Measurements from ENCODE around the gene STIM1.

The STIM1 gene

GRCh38 chr11:3820971-3821370 is 34.5 kb upstream of the STIM1 start:
- no peak overlapping the region for H3K4me2 ChIP-seq (ENCODE audit: low read length)
- H3K27me3 ChIP-seq (ENCODE audit: insufficient read depth, low read length): no peaks in the 10 kb centered on the region
- no peaks in the 10 kb centered on the region for H3K79me2 ChIP-seq (ENCODE audit: insufficient read depth, low read length)
- no peaks in the 10 kb centered on the region for H3F3A ChIP-seq (ENCODE audit: insufficient read depth, low read length)
- no peak overlapping the region for H3K9ac ChIP-seq (ENCODE audit: low read length)
- H3K9me2 ChIP-seq (ENCODE audit: low read depth, low read length): no peaks in the 10 kb centered on the region
- H3K4me3 ChIP-seq (ENCODE audit: low read depth, low read length, poor library complexity, severe bottlenecking): no peak overlapping the region
- H3K27ac ChIP-seq (ENCODE audit: low read depth, low read length, poor library complexity, severe bottlenecking): no peak overlapping the region
- peaks cover 18% of the 10 kb centered on the region; the same call in 1 of the 2 replicates for H3K36me3 ChIP-seq (ENCODE audit: insufficient read depth, low read length)
- no peaks in the 10 kb centered on the region for H4K20me1 ChIP-seq (ENCODE audit: insufficient read depth, low read length)
- H2AFZ ChIP-seq (ENCODE audit: low read length): no peak overlapping the region
- TF ChIP-seq EZH2 (IDR thresholded peaks at IDR 0.05; ENCODE audit: borderline replicate concordance, low read length) (no peak), CTCF (IDR thresholded peaks at IDR 0.05; ENCODE audit: low read length) (no peak)
- H3K4me1 ChIP-seq (ENCODE audit: insufficient read depth, low read length, severe bottlenecking): no peaks in the 10 kb centered on the region
- H3K9me3 ChIP-seq (ENCODE audit: low read length): no peaks in the 10 kb centered on the region

GRCh38 chr11:3822312-3822711 is 33.2 kb upstream of the STIM1 start:
- H3K4me2 ChIP-seq (ENCODE audit: low read length): no peak overlapping the region
- H2AFZ ChIP-seq (ENCODE audit: low read length): no peak overlapping the region
- no peak for TF ChIP-seq CTCF (IDR thresholded peaks at IDR 0.05; ENCODE audit: low read length)
- no peak for TF ChIP-seq EZH2 (IDR thresholded peaks at IDR 0.05; ENCODE audit: borderline replicate concordance, low read length)

GRCh38 chr11:3823303-3823702 is 32.2 kb upstream of the STIM1 start:
- Histone ChIP-seq H3K27ac (ENCODE audit: low read depth, low read length, poor library complexity, severe bottlenecking) (no peak overlapping the region), H3K4me1 (ENCODE audit: insufficient read depth, low read length, severe bottlenecking) (no peaks in the 10 kb centered on the region), H4K20me1 (ENCODE audit: insufficient read depth, low read length) (no peaks in the 10 kb centered on the region), H3K27me3 (ENCODE audit: insufficient read depth, low read length) (no peaks in the 10 kb centered on the region), H3K4me3 (ENCODE audit: low read depth, low read length, poor library complexity, severe bottlenecking) (no peak overlapping the region), H3K4me2 (ENCODE audit: low read length) (no peak overlapping the region), H2AFZ (ENCODE audit: low read length) (no peak overlapping the region), H3K9ac (ENCODE audit: low read length) (no peak overlapping the region), H3K9me2 (ENCODE audit: low read depth, low read length) (no peaks in the 10 kb centered on the region), H3K36me3 (ENCODE audit: insufficient read depth, low read length) (peaks cover 36% of the 10 kb centered on the region), H3K9me3 (ENCODE audit: low read length) (no peaks in the 10 kb centered on the region), H3K79me2 (ENCODE audit: insufficient read depth, low read length) (no peaks in the 10 kb centered on the region), H3F3A (ENCODE audit: insufficient read depth, low read length) (no peaks in the 10 kb centered on the region)
- TF ChIP-seq CTCF (IDR thresholded peaks at IDR 0.05; ENCODE audit: low read length): no peak
- TF ChIP-seq EZH2 (IDR thresholded peaks at IDR 0.05; ENCODE audit: borderline replicate concordance, low read length): no peak

More at GRCh38 chr11:3822312-3822711, 33.2 kb upstream of the STIM1 start:
- Histone ChIP-seq H3K36me3 (ENCODE audit: insufficient read depth, low read length) (peaks cover 29% of the 10 kb centered on the region), H4K20me1 (ENCODE audit: insufficient read depth, low read length) (no peaks in the 10 kb centered on the region), H3K9ac (ENCODE audit: low read length) (no peak overlapping the region), H3K4me1 (ENCODE audit: insufficient read depth, low read length, severe bottlenecking) (no peaks in the 10 kb centered on the region), H3K27me3 (ENCODE audit: insufficient read depth, low read length) (no peaks in the 10 kb centered on the region), H3F3A (ENCODE audit: insufficient read depth, low read length) (no peaks in the 10 kb centered on the region), H3K79me2 (ENCODE audit: insufficient read depth, low read length) (no peaks in the 10 kb centered on the region), H3K27ac (ENCODE audit: low read depth, low read length, poor library complexity, severe bottlenecking) (no peak overlapping the region), H3K4me3 (ENCODE audit: low read depth, low read length, poor library complexity, severe bottlenecking) (no peak overlapping the region), H3K9me3 (ENCODE audit: low read length) (no peaks in the 10 kb centered on the region), H3K9me2 (ENCODE audit: low read depth, low read length) (no peaks in the 10 kb centered on the region)

Data from OCI-LY1 (cell line).